HepG2 (cell line): Measurements from ENCODE around the gene GEMIN2. TPM values are rescaled to one million over a fixed set of nuclear protein-coding genes. Genes with fewer than 3 reads are reported as not detected.

ENCODE experiments used
- ATF1 ChIP-seq: IDR thresholded peaks from 2 replicates; pipeline ENCODE4 v1.6.1; 2016; ENCODE audit warnings: mild to moderate bottlenecking, control low read depth
- EED ChIP-seq: sonication (generic); formaldehyde crosslinking; IDR thresholded peaks from 2 replicates; pipeline ENCODE4 v1.5.0; 2020; ENCODE audit warnings: mild to moderate bottlenecking, missing genetic modification reagents
- FOXP1 ChIP-seq, 2 experiments: fragments of 450-650 bp in 1 of 2; IDR thresholded peaks; 2 replicates each; pipeline ENCODE4 v1.6.1; 2017 to 2018; ENCODE audit warnings: antibody characterized with exemption in 1 of 2
- GATAD1 ChIP-seq: IDR thresholded peaks from 2 replicates; pipeline ENCODE4 v1.6.1; 2016; ENCODE audit warnings: missing genetic modification reagents, missing compliant biosample characterization
- MXD3 ChIP-seq: IDR thresholded peaks from 2 replicates; pipeline ENCODE4 v1.6.1; 2016; ENCODE audit warnings: mild to moderate bottlenecking, missing biosample characterization, missing genetic modification reagents
- PATZ1 ChIP-seq: sonication (generic); formaldehyde crosslinking; IDR thresholded peaks from 2 replicates; pipeline ENCODE4 v1.4.0; 2020; ENCODE audit warnings: missing genetic modification reagents
- POGK ChIP-seq: sonication (generic); formaldehyde crosslinking; conservative IDR thresholded peaks from 2 replicates; pipeline ENCODE4 v1.8.0; 2022; ENCODE audit warnings: mild to moderate bottlenecking, moderate library complexity, missing genetic modification reagents
- ZBTB8A ChIP-seq: sonication (generic); formaldehyde crosslinking; IDR thresholded peaks from 2 replicates; pipeline ENCODE4 v1.4.0; 2020; ENCODE audit warnings: mild to moderate bottlenecking, low read depth, missing genetic modification reagents, borderline replicate concordance
- ZFAT ChIP-seq: sonication (generic); formaldehyde crosslinking; conservative IDR thresholded peaks from 2 replicates; pipeline ENCODE4 v1.8.1; 2023; ENCODE audit warnings: missing genetic modification reagents, inconsistent platforms
- ZFP37 ChIP-seq: sonication (generic); formaldehyde crosslinking; IDR thresholded peaks from 2 replicates; pipeline ENCODE4 v1.4.0; 2020; ENCODE audit warnings: missing genetic modification reagents, borderline replicate concordance
- ZNF101 ChIP-seq: sonication (generic); formaldehyde crosslinking; IDR thresholded peaks from 2 replicates; pipeline ENCODE4 v1.4.0; 2020; ENCODE audit warnings: mild to moderate bottlenecking, low read depth, missing genetic modification reagents, borderline replicate concordance
- ZNF230 ChIP-seq: sonication (generic); formaldehyde crosslinking; IDR thresholded peaks from 2 replicates; pipeline ENCODE4 v1.4.0; 2020; ENCODE audit warnings: mild to moderate bottlenecking, missing genetic modification reagents
- ZNF33A ChIP-seq: sonication (generic); formaldehyde crosslinking; IDR thresholded peaks from 2 replicates; pipeline ENCODE4 v1.5.1; 2020; ENCODE audit warnings: missing genetic modification reagents, mild to moderate bottlenecking, moderate library complexity, borderline replicate concordance
- ZNF33B ChIP-seq: sonication (generic); formaldehyde crosslinking; IDR thresholded peaks from 2 replicates; pipeline ENCODE4 v1.5.1; 2020; ENCODE audit warnings: mild to moderate bottlenecking, missing genetic modification reagents
- ZNF512 ChIP-seq: sonication (generic); formaldehyde crosslinking; IDR thresholded peaks from 2 replicates; pipeline ENCODE4 v1.4.0; 2020; ENCODE audit warnings: mild to moderate bottlenecking, missing genetic modification reagents
- ZNF740 ChIP-seq: sonication (generic); formaldehyde crosslinking; IDR thresholded peaks from 2 replicates; pipeline ENCODE4 v1.4.0; 2020; ENCODE audit warnings: missing genetic modification reagents
- ZNF749 ChIP-seq: sonication (generic); formaldehyde crosslinking; IDR thresholded peaks from 2 replicates; pipeline ENCODE4 v1.8.0; 2022; ENCODE audit warnings: mild to moderate bottlenecking, missing genetic modification reagents, moderate library complexity, borderline replicate concordance
- ZNF891 ChIP-seq: sonication (generic); formaldehyde crosslinking; IDR thresholded peaks from 2 replicates; pipeline ENCODE4 v1.5.0; 2020; ENCODE audit warnings: mild to moderate bottlenecking, missing genetic modification reagents
- ZSCAN31 ChIP-seq: sonication (generic); formaldehyde crosslinking; IDR thresholded peaks from 2 replicates; pipeline ENCODE4 v1.5.0; 2020; ENCODE audit warnings: low read depth, mild to moderate bottlenecking, missing genetic modification reagents
- polyA plus RNA-seq, 8 experiments: library from polyadenylated mRNA; depleted of rRNA in 3 of 8; stranded (reverse) in 7 of 8; unstranded in 1 of 8; fragments of >200 nt; fragmentation: Illumina TruSeq in 4 of 8; extraction: Trizol in 4 of 8; gene quantifications; 2 replicates each; pipeline versions ENCODE4 v1.2.1 to v1.2.3, GENCODE V29; 2011 to 2016; ENCODE audit warnings: low read depth in 4 of 8, missing spikeins in 1 of 8, mixed read lengths in 1 of 8; ENCODE audit not compliant: insufficient read depth in 1 of 8
- total RNA-seq, 5 experiments: library from RNA; depleted of rRNA; stranded (reverse); fragments of >200 nt; fragmentation: Illumina TruSeq; extraction: Trizol; gene quantifications; 2 replicates each; pipeline ENCODE4 v1.2.3, GENCODE V29; 2016; ENCODE audit warnings: low read depth in 1 of 5

The GEMIN2 gene
- total and polyA plus RNA-seq, 2 of the 13 experiments (the other 11 are each of a cell fraction or from before 2014, with no cell fraction given) = 54.8 to 110 TPM

GRCh38 chr14:39175445-39176262 lies 61.5 kb downstream of the GEMIN2 start (continued):
- peak; percentile 85; the same call in 1 of the 2 replicates for TF ChIP-seq ZNF512
- TF ChIP-seq FOXP1 (IDR thresholded peaks at IDR 0.05) = no peak
- no peak for TF ChIP-seq FOXP1 (CRISPR knock-in tag; IDR thresholded peaks at IDR 0.05)
- TF ChIP-seq GATAD1 (CRISPR knock-in tag) = no peak; the same call in 1 of the 2 replicates
- peak; percentile 93; the same call in 1 of the 2 replicates for TF ChIP-seq ZNF33A (CRISPR knock-in tag)
- TF ChIP-seq PATZ1 = peak; percentile 26; the same call in 1 of the 2 replicates
- peak; percentile 88 for TF ChIP-seq ZFAT (CRISPR knock-in tag)
- TF ChIP-seq ZNF740 (CRISPR knock-in tag) = 0 out of 2 replicates have a peak, but pooled peaks have one; percentile 32
- peak; percentile 70; the same call in 1 of the 2 replicates for TF ChIP-seq ZSCAN31 (CRISPR knock-in tag)
- TF ChIP-seq ATF1 = no peak
- TF ChIP-seq ZNF33B (CRISPR knock-in tag) = peak; percentile 86
- TF ChIP-seq ZNF230 (CRISPR knock-in tag) = peak; percentile 56; the same call in 1 of the 2 replicates
- 0 out of 2 replicates have a peak, but pooled peaks have one; percentile 62 for TF ChIP-seq ZNF101 (CRISPR knock-in tag)
- no peak; the same call in none of the 2 replicates for TF ChIP-seq POGK (CRISPR knock-in tag)
- peak; percentile 72; the same call in 1 of the 2 replicates for TF ChIP-seq ZBTB8A
- TF ChIP-seq ZFP37 (CRISPR knock-in tag) = no peak
- TF ChIP-seq MXD3 (CRISPR knock-in tag) = no peak; the same call in none of the 2 replicates
- peak; percentile 99 for TF ChIP-seq ZNF891 (CRISPR knock-in tag)
- peak; percentile 72; the same call in 1 of the 2 replicates for TF ChIP-seq EED (CRISPR knock-in tag)
- no peak for TF ChIP-seq ZNF749 (CRISPR knock-in tag)
